ENCODE data around the gene CDY2A.
"Not testable (repeated sequence)": the region's sequence is repeated elsewhere in the genome, so short reads cannot be mapped to it uniquely, and the experiment has no call there.

GRCh38 chrY:18044990-18045389 lies 19.4 kb downstream of the CDY2A start:
- not testable (repeated sequence) for TF ChIP-seq POLR2A, CTCF (IDR thresholded peaks at IDR 0.05)
